MM.1S (cell line): ENCODE data around the gene CEP85.

ENCODE experiments used
- CTCF ChIP-seq: fragments of 300-600 bp; sonication (generic); IDR thresholded peaks from 2 replicates; pipeline ENCODE4 v1.5.1; 2016; ENCODE audit warnings: antibody characterized with exemption, low read length, mixed read lengths
- EZH2 ChIP-seq: fragments of 300-600 bp; sonication (generic); optimal IDR thresholded peaks from 2 replicates; pipeline ENCODE3; 2017; ENCODE audit warnings: low read depth, mild to moderate bottlenecking, antibody characterized with exemption, low read length, mixed read lengths
- EZH2phosphoT487 ChIP-seq: fragments of 300-600 bp; sonication (generic); IDR thresholded peaks from 2 replicates; pipeline ENCODE4 v1.6.1; 2018; ENCODE audit warnings: antibody characterized with exemption, low read length

GRCh38 chr1:26200413-26200812, 33.6 kb upstream of the CEP85 start:
- TF ChIP-seq CTCF (no peak), EZH2 (no peak), EZH2phosphoT487 (no peak)
